Inflammatory macrophage treated with lipopolysaccharide for 4 hours (primary cell): Measurements from ENCODE around the gene HUWE1.
"Not testable (repeated sequence)": the region's sequence is repeated elsewhere in the genome, so short reads cannot be mapped to it uniquely, and the experiment has no call there.

Experiments
- DNase-seq: peaks from one replicate; pipeline ENCODE4 v3.0.0-alpha.2; 2020

Gene HUWE1

DNA sequence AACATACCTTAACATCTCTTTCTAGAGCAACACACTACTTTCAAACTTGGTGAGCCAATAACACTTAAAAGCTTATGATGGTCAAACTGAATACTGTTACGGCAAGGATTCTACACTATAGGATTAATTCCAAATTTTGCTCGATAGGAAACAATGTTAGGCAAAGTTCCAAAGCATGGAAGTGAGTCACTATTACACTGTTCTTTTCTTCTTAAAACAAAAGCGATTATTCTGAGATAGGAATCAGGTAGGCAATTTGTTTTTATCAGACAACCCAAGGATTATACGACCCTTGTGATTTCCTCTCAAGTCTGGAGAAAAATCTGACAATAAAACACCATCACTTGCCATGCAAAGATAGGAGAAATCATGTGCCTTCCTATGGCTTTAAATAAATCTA, 81.5 kb downstream of the HUWE1 start:
- DNase-seq = no peak

DNA sequence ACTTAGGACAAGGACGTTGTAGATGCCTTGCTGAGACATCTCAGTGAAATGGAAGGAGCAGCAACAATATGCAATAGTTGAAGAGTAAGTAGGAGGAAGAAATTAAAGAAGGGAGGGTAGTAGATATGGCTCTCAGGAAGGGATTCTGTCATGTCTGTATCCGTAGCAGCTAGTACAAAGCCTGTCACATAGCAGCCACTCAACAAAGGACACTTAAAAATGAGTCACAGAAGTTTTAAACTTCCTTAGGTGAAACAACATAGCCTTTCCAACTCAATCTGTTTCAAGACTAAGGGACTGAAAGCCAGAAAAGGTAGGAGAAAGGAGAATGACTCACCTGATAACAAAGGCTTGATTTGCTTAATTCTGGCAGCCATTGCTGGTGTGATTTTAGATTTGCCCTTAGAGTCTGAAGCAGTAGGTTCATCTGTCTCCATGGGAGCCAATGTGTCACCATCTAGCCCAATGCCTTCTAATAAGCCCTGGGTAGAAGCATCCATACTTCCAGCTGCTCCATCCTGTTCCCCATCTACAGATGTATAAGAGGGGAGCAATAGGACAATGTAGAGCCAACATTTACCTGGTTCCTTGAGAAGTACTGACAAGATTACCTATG, 86.6 kb downstream of the HUWE1 start:
- no peak for DNase-seq

DNA sequence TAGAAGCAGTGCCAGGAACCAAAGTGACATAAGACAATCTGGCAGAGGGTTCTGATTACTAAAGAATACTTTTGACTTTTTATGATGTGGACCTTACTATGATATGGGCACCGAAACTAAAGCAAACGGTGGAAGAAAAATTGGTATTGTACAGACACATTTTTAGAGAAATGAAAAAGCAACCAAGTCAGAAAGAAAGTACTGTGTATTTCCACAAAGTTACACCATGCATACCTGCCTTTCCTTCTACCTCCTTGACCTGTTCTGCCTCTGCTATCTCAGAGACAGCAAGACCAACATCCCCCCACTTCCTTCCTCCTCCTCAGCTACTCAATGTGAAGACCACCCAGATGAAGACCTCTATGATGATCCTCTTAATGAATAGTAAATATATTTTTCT, 88.3 kb downstream of the HUWE1 start:
- DNase-seq = no peak

DNA sequence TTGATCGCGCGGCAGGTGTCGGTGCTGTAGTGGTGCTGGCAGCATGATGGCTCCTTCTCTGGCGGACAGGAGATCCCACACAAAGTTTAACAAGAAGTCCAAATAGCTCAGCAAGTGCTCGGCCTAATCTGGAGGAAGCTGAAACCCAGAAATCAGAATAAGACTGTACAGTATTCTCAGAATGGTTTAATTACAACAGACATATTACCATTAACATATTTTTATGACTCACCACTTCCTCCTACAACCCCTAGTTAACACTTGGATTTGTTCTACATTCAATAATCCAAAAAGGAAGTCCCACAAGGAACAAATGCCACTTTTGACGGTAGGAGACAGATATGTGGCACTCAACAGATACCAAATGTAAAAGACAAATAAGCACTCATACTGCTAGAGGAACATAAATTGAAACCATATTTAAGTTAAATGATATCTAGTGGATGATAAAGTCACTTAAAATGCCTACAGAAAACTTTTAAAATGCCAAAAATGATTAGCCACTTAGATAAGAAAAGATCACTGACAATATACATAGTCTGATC, 91.2 kb downstream of the HUWE1 start:
- peak; percentile 55 for DNase-seq

DNA sequence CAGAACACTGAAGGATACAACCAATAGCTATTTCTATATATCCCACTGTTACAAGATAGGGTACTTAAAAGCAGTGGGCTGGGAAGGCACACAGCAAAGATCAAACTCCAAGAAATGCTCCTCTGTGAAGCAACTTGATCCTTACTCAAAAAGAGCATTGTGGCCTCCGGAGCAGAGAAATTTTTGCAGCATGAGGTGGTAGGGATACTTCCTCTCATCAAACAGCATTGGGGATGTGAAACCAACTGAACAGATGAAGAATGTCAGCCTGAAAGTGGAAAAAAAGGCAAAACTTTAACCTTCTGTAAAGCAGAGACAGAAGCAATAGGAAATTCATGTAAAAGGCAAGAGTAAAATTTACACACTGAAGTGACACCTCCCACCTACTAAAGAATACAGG, 92.2 kb downstream of the HUWE1 start:
- peak; percentile 41 for DNase-seq

DNA sequence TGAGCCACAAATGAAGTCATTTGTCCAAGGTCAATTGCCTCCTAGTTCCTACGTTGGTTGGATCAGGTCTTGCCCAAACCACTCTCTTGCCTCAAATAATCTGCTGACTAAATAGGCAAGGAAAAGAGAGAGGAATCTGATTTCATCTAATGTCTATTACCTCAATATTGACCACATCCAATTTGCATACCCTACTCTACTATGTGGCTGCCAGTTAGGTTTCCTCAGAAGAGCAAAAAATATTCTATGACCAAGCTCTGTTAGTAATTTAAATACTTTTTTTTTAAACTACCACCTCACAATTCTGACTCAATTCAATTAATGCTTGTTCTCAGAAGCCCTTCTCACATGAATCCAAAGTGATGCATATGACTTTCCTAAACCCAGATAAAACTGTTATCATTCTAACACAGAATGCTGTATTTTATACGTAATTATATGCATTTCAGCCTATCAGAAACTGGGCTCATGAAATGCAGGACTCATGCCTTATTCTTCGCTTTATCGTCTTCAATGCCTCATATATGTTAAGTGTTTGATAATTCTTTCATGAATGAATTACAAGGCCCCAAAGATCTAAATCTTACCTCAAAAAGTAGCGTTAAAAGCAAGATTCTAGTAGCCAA, 98.6 kb downstream of the HUWE1 start:
- DNase-seq = no peak

DNA sequence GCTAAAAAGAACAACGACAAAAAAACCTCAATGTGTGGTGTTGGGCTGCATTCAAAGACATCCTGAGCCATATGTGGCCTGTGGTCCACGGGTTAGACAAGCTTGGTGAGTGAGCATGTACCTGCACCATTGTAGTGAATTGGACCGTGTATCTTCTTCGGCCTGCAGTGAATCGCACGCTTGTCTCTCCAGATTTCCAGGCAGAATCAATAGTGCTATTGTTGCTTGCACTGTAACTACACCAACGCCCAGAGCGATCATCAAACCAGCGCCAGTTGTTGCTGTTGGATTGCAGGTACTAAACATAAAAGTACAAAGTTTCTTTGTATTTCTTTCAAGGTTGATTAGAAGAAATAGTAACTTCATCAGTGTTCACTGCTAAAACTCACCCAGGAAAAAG, 101.6 kb downstream of the HUWE1 start:
- no peak for DNase-seq

DNA sequence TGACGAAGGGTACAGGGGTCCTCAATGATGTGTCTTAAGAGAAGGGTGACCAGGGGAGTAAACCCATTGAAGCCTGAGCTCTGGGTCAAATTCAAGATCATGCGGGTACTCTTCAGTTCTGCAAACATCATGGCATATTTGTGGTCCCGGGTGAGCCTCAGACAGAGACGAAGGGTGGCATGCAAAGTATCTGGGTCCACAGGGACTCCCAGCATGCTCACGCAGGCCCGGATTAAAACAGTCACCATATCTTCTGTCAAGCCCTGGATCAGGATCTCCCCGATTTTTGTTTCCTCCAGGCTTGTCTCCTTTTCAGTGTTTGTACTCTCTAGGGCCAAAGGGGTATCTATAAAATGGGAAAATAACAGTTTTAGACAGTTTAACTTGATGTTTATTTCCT, 102.9 kb downstream of the HUWE1 start:
- DNase-seq = no peak

DNA sequence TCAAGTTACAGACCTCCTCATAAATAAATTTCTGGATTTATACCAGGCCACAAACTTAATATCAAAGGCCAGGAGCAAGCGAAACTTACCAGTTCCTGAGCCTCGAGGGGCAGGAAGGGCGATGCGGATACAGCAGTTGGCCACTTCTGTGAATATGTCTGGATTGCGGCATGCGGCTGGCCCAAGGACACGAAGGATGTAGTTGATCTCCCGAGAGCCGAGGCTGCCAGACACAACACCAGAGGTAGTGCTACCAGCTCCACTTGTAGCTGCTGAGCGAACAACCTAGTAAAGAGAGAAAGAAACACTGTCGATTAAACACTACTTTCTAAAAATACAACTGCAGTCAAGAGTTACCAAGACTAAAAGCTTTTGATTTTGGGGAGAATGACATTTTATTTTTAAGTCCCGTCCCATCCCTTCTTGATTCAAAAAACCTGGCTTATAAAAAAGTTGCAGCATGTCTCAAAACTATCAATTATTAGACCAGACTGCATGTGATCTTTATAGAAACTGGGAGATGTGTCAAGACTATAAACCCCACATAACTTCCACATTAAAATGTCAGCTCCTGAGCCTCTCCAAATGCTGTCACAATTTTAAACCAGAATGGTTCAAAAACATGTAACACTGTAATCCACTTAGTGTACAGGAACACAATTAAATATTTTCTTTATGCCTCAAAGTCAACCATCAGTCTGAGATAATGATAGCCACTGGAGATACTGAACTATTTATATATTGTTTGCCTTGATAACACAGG, 105.6 kb downstream of the HUWE1 start:
- DNase-seq = no peak

DNA sequence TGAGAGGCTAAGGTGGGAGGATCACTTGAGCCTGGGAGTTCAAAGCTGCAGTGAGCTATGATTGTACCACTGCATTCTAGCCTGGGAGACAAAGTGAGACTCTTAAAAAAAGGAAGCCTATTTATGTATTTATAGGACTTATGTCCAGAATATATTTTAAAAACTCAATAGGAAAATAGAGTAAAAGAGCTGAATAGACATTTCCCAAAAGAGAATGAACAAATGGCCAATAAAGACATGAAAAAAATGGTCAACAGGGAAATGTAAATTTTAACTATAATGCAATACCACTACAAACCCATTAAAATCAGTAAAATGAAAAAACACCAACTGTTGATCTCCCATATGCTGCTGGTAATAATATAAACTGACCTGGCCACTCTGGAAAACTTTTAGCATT, 115.0 kb downstream of the HUWE1 start:
- no peak for DNase-seq

DNA sequence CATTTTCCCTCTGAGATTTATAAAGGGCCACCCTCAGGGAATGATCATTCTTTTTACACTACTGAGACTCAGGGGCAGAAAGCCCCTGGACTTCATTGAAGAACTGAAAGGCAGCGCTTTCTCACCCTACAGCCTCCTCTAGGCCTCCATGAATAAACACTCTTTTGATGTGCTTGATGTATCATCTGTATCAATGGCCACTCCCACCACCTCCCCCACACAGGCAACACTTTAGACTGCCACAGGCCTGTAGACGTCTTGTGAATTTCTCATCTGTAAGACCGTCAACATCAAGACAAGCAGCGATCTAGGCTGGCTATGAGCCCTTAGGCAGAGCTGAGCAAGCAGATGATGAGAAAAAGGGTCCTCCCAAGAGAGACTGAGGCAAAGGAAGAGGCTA, 123.2 kb downstream of the HUWE1 start:
- no peak for DNase-seq

DNA sequence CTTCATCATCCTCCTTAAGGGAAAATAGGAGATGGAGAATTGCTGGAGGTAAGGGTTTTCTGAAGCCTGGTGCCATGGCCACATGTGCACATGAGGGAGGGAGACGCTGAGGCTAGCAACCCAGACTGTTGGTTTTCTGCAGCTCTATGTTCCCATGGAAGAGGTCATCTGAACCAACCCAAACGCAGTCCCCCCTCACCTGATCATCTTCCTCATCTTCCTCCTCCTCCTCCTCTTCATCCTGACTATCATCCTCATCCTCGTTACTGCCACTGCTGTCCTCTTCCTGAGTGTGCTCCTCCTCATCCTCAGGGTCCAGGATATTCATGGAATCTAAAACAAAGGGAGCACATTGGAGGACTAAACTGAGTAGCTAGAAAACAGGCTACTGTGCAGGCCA, 124.6 kb downstream of the HUWE1 start:
- no peak for DNase-seq

DNA sequence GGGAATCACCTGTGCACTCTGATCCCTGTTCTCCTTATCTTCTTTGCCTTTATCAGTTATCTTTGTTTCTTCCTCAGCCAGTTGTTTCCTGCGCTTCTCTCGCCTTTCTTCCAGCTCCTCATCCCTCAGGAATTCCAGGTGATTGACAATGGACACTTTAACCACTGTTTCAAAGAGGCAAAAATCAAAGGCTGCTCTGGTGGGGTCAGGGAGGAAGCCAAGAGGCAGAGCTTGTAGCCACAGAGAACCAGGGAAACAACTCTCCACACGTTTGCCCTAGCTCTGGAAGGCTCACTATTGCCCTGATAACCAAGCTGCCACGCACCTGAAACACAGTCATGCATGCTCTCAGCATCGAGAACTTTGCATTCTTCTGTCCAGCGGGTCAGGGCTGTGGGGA, 127.9 kb downstream of the HUWE1 start:
- no peak for DNase-seq

DNA sequence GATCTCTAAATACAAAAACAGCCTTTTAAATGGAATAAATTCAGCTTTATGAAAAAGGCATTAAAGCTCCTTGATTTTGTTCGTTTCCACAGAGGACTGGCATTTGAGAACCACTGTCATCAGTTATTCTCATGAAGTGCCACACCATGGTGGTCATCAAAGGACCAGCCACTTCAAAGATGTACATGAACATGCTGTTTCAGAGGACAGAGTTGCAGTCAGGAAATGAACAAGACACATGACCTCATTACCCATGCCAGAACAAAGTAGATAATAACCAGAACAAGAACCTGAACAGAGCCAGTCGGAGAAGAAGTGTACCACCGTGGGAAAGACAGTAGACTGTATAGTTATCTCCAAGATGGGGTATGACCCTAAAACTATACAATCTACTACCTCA, 129.7 kb downstream of the HUWE1 start:
- no peak for DNase-seq

DNA sequence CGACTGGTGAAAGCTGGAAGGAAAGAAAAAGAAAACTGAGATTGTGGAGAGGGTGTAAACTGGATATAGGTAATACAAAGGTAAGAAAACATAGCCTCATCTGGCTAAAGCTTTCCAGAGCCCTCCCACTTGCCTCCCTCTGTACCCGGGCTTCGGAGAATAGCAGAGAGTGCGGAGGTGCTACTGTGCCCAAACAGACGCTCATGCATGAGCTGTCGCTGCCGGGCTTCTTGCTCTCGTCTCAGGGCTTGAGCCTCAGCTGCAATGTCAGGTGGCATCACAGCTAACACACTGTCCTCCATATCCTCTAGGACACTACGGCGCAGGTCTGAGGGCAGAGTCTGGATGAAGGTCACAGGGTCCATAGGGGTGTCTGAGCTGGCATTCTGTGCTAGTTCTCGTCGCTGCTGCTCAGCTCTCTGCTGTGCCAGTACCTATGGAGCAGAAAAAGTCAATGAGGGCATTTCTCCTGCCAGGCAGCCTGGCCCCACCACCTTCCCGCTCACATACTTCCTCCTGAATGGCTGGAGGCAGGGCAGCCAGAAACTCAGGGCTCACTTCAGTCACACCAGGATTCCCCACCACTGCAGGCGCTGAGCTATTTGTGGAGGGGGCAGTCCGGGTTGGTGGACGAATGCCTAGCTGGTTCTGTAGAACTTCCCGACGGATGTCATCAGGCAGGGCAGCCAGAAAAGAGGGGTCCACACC, 135.6 kb downstream of the HUWE1 start:
- no peak for DNase-seq

DNA sequence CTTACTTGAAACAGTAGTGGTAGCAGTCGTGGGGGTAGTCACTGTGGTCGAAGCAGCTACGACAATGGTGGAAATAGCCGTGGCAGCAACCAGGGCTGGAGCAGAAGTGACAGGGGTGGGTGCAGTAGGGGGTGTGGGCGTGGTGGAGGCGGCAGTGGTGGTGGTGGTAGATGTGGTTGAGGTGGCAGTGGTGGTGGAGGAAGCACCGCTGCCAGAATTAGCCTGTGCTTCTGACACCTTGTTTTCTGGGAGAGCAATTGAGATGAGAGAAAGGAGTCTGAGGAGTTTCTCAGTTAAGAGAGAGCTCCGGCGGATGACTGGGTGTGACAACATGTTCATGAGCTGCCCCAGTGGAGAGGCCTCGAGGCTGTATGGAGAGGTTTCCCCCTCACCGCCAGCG, 138.9 kb downstream of the HUWE1 start:
- DNase-seq = no peak

DNA sequence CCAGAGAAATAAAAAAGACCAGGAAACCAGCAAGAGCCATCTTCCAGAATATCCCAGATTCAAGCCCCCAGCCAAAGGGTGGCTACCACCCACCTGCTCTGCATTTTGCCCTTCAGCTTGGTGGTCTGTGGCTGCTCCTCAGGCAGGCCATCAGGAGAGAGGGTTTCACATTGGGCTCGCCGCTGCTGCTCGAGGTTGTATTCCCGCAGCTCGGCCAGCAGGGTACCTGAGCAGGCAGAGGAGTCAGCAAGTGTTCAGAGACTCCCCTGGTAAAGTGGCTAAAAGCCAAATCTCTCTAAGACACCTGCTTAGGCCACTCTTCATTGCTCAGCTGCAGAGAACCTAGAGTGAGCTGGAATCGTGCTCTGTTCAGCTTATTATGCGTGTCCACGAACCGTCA, 141.6 kb downstream of the HUWE1 start:
- DNase-seq = no peak

DNA sequence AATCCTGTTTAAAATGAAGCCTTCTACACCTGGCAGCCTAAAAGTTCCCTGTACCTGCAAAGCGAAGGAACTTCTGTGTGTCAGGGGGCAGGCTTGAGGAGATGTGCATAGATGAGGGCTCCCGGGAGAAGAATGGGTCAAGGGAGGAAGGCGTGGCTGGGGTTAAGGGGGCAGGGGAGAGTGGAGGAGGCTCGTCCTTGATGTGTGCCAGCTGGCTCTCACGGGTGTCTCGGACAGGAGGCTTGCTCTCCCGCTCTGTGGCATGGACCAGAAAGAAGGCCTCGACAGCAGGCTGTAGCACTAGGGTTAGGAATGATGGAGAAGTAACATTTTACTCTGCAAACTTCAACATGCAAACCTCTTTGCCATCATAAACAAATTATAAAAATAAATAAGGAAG, 147.7 kb downstream of the HUWE1 start:
- no peak for DNase-seq

DNA sequence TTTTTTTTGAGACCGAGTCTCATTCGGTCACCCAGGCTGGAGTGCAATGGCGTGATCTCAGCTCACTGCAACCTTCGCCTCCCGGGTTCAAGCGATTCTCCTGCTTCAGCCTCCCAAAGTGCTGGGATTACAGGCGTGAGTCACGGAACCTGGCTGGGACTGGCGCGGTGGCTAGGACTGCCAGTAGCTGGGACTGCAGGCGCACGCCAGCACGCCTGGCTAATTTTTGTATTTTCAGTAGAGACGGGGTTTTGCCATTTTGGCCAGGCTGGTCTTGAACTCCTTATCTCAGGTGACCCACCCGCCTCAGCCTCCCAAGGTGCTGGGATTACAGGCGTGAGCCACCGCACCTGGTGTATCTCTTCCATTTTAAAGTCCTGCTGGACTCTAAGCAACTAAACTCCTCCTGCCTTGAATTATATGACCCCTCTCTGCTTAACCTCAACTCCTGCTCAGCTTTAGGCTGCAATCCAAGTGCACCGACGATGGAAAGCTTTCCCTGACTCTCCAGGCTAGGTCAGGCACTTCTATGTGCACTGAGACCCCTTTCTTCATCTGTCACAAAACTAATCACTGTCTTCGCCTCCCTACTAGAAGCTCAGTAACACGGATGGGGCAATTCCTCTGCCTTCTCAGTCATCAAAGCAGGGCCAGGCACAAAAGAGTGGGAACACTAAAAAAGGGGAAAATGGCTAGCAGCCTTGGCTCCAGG, 155.1 kb downstream of the HUWE1 start:
- DNase-seq = not testable (repeated sequence)

DNA sequence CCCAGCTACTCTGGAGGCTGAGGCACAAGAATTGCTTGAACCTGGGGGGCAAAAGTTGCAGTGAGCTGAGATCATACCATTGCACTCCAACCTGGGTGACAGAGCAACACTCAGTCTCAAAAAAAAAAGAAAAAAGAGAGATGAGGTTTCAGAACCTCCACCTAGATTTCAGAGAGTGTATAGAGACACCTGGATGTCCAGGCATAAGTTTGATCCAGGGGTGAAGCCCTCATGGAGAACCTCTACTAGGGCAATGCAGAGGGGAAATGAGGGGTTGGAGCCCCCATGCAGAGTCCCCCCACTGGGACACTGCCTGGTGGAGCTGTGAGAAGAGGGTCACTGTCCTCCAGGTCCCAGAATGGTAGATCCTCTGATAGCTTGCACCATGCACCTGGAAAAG, 159.5 kb downstream of the HUWE1 start:
- DNase-seq = no peak

DNA sequence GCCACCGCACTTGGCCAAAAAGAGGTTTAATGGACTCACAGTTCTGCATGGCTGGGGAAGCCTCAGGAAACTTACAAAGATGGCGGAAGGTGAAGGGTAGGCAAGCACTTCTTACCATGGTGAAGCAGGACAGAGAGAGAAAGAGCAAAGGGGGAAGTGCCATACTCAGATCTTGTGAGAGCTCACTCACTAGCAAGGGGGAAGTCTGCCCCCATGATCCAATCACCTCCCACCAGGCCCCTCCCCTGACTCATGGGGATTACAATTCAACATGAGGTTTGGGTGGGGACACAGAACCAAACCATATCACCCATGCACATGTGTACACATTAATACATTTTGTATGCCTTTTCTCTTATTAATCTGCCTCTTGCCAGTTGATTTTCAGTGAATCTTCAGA, 175.2 kb downstream of the HUWE1 start:
- DNase-seq = peak; percentile 65

DNA sequence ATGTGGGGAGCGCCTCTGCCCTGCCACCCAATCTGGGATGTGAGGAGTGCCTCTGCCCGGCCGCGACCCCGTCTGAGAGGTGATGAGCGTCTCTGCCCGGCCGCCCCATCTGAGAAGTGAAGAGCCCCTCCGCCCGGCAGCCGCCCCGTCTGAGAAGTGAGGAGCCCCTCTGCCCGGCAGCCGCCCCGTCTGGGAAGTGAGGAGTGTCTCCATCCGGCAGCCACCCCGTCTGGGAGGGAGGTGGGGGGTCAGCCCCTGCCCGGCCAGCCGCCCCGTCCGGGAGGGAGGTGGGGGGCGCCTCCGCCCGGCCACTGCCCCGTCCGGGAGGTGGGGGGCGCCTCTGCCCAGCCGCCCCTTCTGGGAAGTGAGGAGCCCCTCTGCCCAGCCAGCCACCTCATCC, 182.5 kb downstream of the HUWE1 start:
- not testable (repeated sequence) for DNase-seq

DNA sequence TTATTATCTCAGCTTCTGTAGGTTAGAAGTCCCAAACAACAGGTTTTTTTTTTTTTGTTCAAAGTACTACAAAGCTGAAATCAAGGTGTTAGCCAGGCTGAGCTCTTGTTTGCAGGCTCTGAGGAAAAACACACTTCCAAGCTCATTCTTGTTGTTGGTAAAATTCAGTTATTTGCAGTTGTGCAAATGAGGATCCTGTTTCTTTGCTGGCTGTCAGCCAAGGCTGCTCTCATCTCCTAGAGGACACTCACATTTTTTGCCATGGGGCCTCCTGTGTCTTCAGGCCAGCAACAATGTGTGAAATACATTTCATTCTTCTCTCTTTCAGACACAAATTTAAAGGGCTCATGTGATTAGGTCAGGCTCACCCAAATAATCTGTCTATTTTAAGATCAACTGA, 192.1 kb downstream of the HUWE1 start:
- peak; percentile 13 for DNase-seq
